Chondrocyte (in vitro differentiated cells): ENCODE results near the gene PSMC2. TPM values are rescaled to one million over a fixed set of nuclear protein-coding genes. Genes with fewer than 3 reads are reported as not detected.

Experiments
- DNase-seq: peaks from one replicate; pipeline ENCODE4 v3.0.0; 2021; ENCODE audit warnings: mixed read lengths, low spot score
- H3K27ac Mint-ChIP-seq: one replicate; pipeline ENCODE4 v1.8.0; 2021; ENCODE audit warnings: mild to moderate bottlenecking, moderate library complexity, mixed read lengths; ENCODE audit not compliant: unreplicated experiment
- H3K27me3 Mint-ChIP-seq: 2 replicates; pipeline ENCODE4 v1.8.0; 2021; ENCODE audit warnings: low read depth, mixed read lengths
- H3K36me3 Mint-ChIP-seq: 2 replicates; pipeline ENCODE4 v1.8.0; 2021; ENCODE audit warnings: low read depth, mixed read lengths
- H3K4me1 Mint-ChIP-seq: 2 replicates; pipeline ENCODE4 v1.8.0; 2021; ENCODE audit warnings: low read depth, mild to moderate bottlenecking, mixed read lengths
- H3K4me3 Mint-ChIP-seq: one replicate; pipeline ENCODE4 v1.8.0; 2021; ENCODE audit warnings: mild to moderate bottlenecking, moderate library complexity, mixed read lengths; ENCODE audit not compliant: unreplicated experiment
- H3K9me3 Mint-ChIP-seq: 2 replicates; pipeline ENCODE4 v1.8.0; 2021; ENCODE audit warnings: low read depth, mixed read lengths
- total RNA-seq: library from RNA; stranded (reverse); gene quantifications from 3 replicates; pipeline ENCODE4 v1.2.1, GENCODE V29; 2021
- TF ChIP-seq, protein P1 (sequence below): fragments of 200-600 bp; sonication (generic); IDR thresholded peaks from 2 replicates; pipeline ENCODE4 v1.5.0; 2021; ENCODE audit warnings: antibody characterized with exemption, mild to moderate bottlenecking, moderate library complexity

Gene PSMC2
- total RNA-seq, 1 donor from 2014 or later = 126 TPM

DNA sequence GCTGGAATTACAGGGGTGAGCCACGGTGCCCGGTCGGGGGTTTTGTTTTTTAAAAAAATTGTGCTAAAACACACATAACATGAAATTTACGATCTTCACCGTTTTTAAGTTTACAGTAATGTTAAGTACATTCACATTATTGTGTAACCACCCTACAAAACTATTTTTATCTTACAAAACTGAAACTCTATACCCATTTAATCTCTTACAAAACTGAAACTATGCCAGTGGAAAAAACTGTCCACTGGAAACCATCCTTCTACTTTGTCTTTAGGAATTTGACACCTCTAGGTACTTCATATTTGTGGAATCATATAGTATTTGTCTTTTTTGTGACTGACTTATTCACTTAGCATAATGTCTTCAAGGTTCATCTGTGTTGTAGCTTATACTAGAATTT lies 1.0 kb upstream of the PSMC2 start:
- TF ChIP-seq, protein P1, sequence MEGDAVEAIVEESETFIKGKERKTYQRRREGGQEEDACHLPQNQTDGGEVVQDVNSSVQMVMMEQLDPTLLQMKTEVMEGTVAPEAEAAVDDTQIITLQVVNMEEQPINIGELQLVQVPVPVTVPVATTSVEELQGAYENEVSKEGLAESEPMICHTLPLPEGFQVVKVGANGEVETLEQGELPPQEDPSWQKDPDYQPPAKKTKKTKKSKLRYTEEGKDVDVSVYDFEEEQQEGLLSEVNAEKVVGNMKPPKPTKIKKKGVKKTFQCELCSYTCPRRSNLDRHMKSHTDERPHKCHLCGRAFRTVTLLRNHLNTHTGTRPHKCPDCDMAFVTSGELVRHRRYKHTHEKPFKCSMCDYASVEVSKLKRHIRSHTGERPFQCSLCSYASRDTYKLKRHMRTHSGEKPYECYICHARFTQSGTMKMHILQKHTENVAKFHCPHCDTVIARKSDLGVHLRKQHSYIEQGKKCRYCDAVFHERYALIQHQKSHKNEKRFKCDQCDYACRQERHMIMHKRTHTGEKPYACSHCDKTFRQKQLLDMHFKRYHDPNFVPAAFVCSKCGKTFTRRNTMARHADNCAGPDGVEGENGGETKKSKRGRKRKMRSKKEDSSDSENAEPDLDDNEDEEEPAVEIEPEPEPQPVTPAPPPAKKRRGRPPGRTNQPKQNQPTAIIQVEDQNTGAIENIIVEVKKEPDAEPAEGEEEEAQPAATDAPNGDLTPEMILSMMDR = no peak
- Mint-ChIP-seq H3K27me3 (no peaks in the 10 kb centered on the region), H3K4me3 (no peak overlapping the region), H3K36me3 (peaks cover 3% of the 10 kb centered on the region), H3K4me1 (peaks cover 58% of the 10 kb centered on the region), H3K9me3 (no peaks in the 10 kb centered on the region), H3K27ac (no peak overlapping the region)
- no peak for DNase-seq

DNA sequence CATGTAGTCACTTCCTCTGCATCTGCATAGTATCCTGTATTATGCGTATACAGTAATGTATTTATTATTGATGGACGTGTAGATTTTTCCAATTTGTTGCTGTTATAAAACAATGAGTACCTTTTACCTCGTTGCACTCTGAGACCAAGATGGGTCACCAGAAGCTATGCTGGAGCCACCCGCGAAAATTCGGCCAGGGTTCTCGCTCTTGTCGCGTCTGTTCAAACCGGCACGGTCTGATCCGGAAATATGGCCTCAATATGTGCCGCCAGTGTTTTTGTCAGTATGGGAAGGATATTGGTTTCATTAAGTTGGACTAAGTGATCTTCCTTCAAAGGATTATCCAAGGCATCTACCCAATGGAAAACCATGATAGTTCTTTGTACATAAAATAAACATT lies 1.0 kb downstream of the PSMC2 start:
- no peak for DNase-seq
- no peaks in the 10 kb centered on the region for H3K9me3 Mint-ChIP-seq
- H3K4me3 Mint-ChIP-seq = peak overlapping the region; percentile 97
- H3K27me3 Mint-ChIP-seq = no peaks in the 10 kb centered on the region
- peak overlapping the region; percentile 100 for H3K27ac Mint-ChIP-seq
- H3K36me3 Mint-ChIP-seq = peaks cover 4% of the 10 kb centered on the region
- peaks cover 54% of the 10 kb centered on the region for H3K4me1 Mint-ChIP-seq
- TF ChIP-seq, protein P1 = no peak

DNA sequence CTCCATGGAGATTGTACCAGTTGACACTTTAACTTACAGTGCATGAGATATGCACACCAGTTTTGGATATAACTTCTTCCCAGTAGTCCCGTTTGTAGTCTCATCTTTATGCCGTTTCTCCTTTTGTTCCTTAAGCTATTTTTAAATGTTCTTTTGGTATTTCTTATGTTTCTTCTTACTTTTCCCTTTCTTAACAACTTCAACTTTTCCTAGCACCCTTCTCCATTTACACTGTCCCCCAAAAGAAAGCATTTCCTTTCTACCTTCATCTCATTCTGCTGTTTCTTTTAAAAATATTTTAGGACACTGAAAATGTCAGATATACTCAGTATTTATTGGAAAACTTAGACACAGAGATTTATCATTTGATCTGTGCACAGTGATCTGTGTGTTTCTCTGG lies 1.5 kb downstream of the PSMC2 start:
- DNase-seq = no peak
- Mint-ChIP-seq H3K4me1 (peaks cover 50% of the 10 kb centered on the region), H3K27ac (peak overlapping the region; percentile 80), H3K36me3 (peaks cover 4% of the 10 kb centered on the region), H3K9me3 (no peaks in the 10 kb centered on the region), H3K4me3 (peak overlapping the region; percentile 97), H3K27me3 (no peaks in the 10 kb centered on the region)
- TF ChIP-seq, protein P1 = no peak

DNA sequence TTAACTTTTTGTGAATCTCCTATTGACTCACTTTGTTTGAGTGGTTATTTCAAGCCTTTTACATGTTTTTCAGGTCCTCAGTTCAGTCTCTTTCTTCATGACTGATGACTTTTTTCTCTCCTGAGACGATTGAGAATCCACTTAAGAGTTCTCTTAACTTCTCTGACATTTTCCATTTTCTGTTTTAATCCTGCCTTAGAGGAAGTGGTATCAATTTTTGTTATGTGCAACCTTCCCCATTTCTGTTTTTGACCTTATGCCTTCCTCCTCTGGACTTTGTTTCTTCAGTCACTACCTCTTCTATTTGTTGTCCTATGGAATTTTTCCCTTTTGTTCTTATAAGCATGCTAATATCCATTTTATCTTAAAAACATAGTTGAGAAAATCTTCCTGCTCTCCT lies 2.4 kb downstream of the PSMC2 start:
- H3K36me3 Mint-ChIP-seq = peaks cover 4% of the 10 kb centered on the region
- no peak for DNase-seq
- no peaks in the 10 kb centered on the region for H3K27me3 Mint-ChIP-seq
- H3K4me3 Mint-ChIP-seq = peak overlapping the region; percentile 28
- TF ChIP-seq, protein P1 = no peak
- peaks cover 48% of the 10 kb centered on the region for H3K4me1 Mint-ChIP-seq
- peak overlapping the region; percentile 42 for H3K27ac Mint-ChIP-seq
- H3K9me3 Mint-ChIP-seq = no peaks in the 10 kb centered on the region

DNA sequence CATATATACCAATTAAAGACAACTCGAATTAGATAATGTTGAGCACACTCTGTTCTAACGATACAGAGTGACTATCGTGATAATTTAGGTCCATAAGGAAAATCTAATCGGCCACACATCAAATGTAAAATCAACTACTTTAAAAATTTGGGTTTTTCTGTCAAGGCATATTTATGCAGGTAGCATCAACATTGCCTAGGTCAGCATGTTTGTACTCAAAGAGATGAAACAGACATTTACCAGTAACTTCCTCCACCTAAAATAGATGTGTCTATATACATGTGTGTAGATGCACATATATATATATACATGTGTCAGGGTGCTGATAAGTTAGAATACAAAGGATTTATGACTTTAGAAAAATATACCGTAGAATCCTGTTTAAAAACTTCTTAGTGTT lies 22.0 kb downstream of the PSMC2 start:
- peaks cover 4% of the 10 kb centered on the region for H3K27me3 Mint-ChIP-seq

More for the DNA sequence above, 22.0 kb downstream of the PSMC2 start:
- no peaks in the 10 kb centered on the region for H3K9me3 Mint-ChIP-seq
- H3K4me3 Mint-ChIP-seq = no peak overlapping the region
- no peaks in the 10 kb centered on the region for H3K4me1 Mint-ChIP-seq
- H3K36me3 Mint-ChIP-seq = peaks cover 33% of the 10 kb centered on the region
- DNase-seq = no peak
- no peak overlapping the region for H3K27ac Mint-ChIP-seq
- TF ChIP-seq, protein P1 = no peak
